NCI-H2171 treated with DMSO at 0.1 percent for 48 hours (cell line): ENCODE data around the gene PCDH9.
A peak's percentile ranks its signal among the peaks of the same experiment; 100 is the strongest.

ENCODE experiments used
- DNase-seq: peaks from one replicate; lab custom pipeline; 2025; lab: John Stamatoyannopoulos, UW

PCDH9 gene

GRCh38 chr13:66459634-66460033, 770.5 kb downstream of the PCDH9 start:
- no peak for DNase-seq

DNA sequence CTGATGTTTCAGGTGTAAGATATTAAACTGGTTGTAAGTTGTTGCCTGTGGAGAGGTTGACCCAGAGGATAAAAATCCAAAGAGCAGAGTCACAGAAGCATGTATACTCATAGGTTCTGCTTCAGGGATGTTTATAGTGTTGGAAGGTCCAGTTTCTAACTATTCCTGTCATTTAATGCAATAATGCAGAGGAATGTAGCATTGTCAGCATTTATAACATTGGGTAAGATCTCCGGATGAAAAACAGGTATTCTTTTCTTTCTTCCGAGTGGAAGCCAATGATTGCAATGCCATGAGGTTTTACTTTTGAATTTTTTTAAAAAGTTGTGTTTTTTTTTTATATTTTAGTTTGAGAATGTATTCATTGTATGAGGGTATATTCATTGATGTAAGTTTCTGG, 771.0 kb downstream of the PCDH9 start:
- no peak for DNase-seq

DNA sequence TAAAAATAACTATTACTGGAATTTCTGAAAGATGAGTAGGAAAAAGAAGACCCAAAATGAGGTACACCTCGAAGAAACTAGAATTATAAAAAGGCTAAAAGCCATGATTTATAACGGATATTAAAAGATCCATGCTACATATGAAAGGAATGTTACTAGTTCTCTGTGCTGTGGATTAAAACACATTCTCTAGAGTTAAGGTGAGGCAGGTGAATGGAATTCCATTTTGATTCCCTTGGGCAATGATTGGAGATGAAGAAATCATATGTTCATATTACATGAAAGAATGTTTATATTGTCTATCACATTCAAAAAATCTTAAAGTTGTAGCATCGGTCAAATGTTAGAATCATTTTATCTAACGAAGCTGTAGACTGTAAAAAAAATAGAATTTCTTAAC, 783.7 kb downstream of the PCDH9 start:
- DNase-seq: no peak

GRCh38 chr13:66443926-66444325, 786.2 kb downstream of the PCDH9 start:
- no peak for DNase-seq

GRCh38 chr13:66440938-66441337, 789.2 kb downstream of the PCDH9 start:
- DNase-seq: no peak

GRCh38 chr13:66430728-66431127, 799.4 kb downstream of the PCDH9 start:
- DNase-seq: no peak

GRCh38 chr13:66430269-66430668, 799.9 kb downstream of the PCDH9 start:
- no peak for DNase-seq

GRCh38 chr13:66429156-66429555, 801.0 kb downstream of the PCDH9 start:
- DNase-seq: no peak

GRCh38 chr13:66427458-66427861, 802.7 kb downstream of the PCDH9 start:
- DNase-seq: no peak

DNA sequence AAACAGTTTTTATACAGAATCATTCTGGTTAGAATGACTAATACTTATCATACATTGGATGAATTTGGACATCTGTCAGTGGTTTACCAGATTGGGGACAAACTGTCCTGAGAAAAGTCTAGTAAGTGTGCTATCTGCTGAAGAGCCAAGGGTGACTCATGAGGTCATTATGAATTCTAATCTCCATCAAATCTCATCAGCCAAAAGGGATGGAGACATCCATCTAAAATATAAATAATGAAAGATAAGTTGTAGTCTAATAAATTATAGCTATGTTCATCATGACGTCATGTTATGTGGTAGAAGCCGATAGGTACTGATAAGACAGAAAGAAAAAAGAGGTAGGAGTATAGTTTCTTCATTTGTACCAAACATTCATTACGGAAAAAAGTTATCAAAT, 804.4 kb downstream of the PCDH9 start:
- no peak for DNase-seq

DNA sequence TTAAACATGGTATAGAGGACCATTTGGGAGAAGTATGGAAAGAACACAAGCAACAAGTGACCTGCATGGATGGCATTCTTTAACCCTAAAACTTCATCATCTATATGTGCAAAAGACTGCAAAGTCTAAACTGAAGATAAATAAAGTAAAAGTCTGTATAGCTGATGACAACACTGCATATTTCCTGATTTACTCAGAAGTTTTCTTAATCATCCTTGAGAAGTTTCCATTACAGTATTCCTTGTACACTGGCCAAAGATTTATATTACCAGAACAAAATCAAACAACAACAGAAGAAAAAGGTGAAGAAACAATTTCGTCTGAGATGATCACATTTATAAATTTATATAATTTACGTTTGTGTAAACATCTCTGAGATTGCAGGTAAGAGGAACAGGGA, 805.7 kb downstream of the PCDH9 start:
- no peak for DNase-seq

DNA sequence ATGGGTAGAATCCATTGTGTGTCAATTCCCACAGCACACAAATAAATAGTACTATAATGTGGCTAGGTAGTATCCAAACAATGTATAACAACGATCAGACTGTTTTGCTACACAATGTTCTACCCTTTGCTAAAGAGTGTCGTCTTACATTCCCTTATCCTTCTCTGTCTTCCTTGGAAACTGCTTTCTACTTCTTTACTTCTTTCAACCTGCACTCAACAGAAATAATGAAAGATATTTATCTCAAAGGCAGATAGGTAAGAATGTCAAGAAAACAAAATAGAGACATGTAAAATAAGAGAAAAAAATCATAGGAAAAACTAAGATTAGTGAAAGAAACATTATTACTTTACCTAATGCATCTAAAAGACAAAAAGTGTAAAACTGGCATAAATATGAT, 814.7 kb downstream of the PCDH9 start:
- DNase-seq: peak; percentile 62

- peak; percentile 54 for DNase-seq
These were observed 815.9 kb downstream of the PCDH9 start for GRCh38 chr13:66414066-66414800.

DNA sequence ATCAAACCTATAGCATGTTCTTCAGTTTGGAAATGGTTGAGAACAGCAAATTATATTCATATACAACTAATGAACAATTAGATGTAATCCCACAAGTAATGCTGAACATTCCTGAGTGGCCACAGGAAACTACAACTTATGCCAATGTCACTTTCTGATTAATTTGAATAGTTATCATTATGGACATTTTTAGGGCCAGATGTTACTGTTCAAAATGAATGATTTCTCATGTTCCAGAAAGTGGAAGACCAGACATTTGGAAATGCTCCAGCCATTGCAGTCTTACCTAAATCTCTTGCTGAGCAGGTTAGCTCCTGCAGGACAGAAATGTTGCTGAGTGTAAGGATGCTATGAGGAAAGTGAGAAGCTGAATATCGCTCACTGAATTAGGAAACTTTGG, 819.8 kb downstream of the PCDH9 start:
- DNase-seq: peak; percentile 50

- DNase-seq: peak; percentile 69
These were observed 820.6 kb downstream of the PCDH9 start for GRCh38 chr13:66409542-66409941.

DNA sequence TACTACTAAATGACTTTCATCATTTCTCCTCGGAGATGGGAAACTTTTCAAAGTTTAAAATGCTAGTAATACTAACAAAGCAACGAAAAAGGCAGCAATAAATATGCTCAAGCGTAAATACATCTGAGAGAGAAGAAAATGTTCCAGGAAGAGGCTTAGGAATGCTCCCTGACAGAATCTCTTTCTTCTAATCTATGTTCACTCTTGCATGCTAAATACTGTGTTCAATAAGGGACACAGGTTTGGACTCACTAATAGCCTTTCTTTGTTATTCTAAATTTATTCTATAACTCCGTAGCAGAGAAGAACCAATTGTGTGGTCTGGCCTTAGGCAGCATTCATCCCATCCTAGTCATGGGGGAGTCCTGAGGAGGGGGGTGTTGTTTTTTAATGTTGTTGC, 823.0 kb downstream of the PCDH9 start:
- no peak for DNase-seq

- peak; percentile 79 for DNase-seq
These were observed 824.0 kb downstream of the PCDH9 start for GRCh38 chr13:66405908-66406802.

- no peak for DNase-seq
These were observed 827.6 kb downstream of the PCDH9 start for GRCh38 chr13:66402546-66402945.

DNA sequence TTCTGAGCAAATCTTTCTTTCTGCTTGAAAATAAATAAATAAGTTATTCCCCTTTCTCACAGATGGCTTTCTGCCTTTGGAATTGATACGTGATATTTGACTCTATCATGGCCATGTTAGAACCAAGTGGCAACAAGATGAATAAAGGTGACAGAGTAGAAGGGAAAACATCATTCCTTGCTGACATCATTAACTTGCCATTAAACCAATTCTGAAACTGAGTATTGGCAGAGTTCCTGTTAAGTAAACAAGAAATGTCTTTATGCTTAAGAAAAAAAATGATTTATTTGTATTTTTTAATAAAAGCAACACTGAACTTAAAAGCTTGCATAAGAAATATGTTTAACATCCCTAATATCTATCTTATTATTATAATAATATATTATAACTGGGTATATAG, 828.1 kb downstream of the PCDH9 start:
- DNase-seq: peak; percentile 62

- no peak for DNase-seq
These were observed 829.8 kb downstream of the PCDH9 start for GRCh38 chr13:66400292-66400691.

DNA sequence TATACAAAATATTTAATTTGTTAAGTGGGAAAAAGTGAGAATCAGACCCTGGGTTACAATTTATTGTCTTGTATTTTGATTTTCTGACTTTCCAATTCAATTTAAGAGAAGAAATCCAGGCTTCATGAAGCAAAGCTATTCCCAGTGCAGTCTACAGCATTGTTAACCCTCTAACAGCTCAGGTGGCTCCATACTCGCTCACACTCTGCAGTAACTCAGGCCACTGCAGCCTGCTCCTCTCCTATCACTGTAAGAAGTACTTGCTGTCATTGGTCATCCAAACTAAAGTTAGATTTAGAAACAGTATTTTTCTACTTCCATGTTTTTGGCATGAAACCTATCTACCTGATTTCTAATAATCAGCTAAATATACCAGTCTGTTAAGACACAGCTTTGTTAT, 830.3 kb downstream of the PCDH9 start:
- DNase-seq: no peak

GRCh38 chr13:66397133-66397532, 833.0 kb downstream of the PCDH9 start:
- DNase-seq: no peak

- no peak for DNase-seq
These were observed 838.8 kb downstream of the PCDH9 start for GRCh38 chr13:66391322-66391721.
